Fibroblast of pulmonary artery (primary cell): ENCODE results near the gene PPIP5K2.
"Not testable (repeated sequence)": the region's sequence is repeated elsewhere in the genome, so short reads cannot be mapped to it uniquely, and the experiment has no call there.

Experiments
- DNase-seq: peaks from one replicate; pipeline ENCODE4 v3.0.0-alpha.2; 2010; ENCODE audit warnings: low read depth
- H3K4me3 ChIP-seq: replicated peaks from 2 replicates; pipeline ENCODE4 v1.5.1; 2011; ENCODE audit warnings: low read depth, mild to moderate bottlenecking, control low read depth, low read length, moderate library complexity
- CTCF ChIP-seq: IDR thresholded peaks from 2 replicates; pipeline ENCODE4 v1.5.1; 2011; ENCODE audit warnings: mild to moderate bottlenecking, control low read depth, low read length, inconsistent platforms; ENCODE audit errors: missing control alignments

PPIP5K2 gene

GRCh38 chr5:103166706-103167105 is 46.6 kb downstream of the PPIP5K2 start:
- TF ChIP-seq CTCF, result no peak
- DNase-seq, result no peak

GRCh38 chr5:103174147-103174546 is 54.0 kb downstream of the PPIP5K2 start:
- H3K4me3 ChIP-seq, result no peak overlapping the region
- TF ChIP-seq CTCF, result no peak
- DNase-seq, result peak; percentile 1

More at GRCh38 chr5:103166706-103167105, 46.6 kb downstream of the PPIP5K2 start:
- H3K4me3 ChIP-seq, result no peak overlapping the region

- DNase-seq, result no peak
- H3K4me3 ChIP-seq, result no peak overlapping the region
- no peak for TF ChIP-seq CTCF
Observed at GRCh38 chr5:103177543-103177942, 57.4 kb downstream of the PPIP5K2 start.

- DNase-seq, result peak; percentile 4
Observed at GRCh38 chr5:103178167-103178566, 58.1 kb downstream of the PPIP5K2 start.

GRCh38 chr5:103186152-103186551 is 66.1 kb downstream of the PPIP5K2 start:
- no peak for TF ChIP-seq CTCF
- no peak for DNase-seq
- H3K4me3 ChIP-seq, result no peak overlapping the region

More at GRCh38 chr5:103178167-103178566, 58.1 kb downstream of the PPIP5K2 start:
- TF ChIP-seq CTCF, result no peak
- H3K4me3 ChIP-seq, result no peak overlapping the region

- TF ChIP-seq CTCF, result no peak
- DNase-seq, result no peak
- no peak overlapping the region for H3K4me3 ChIP-seq
Observed at GRCh38 chr5:103188436-103188835, 68.3 kb downstream of the PPIP5K2 start.

GRCh38 chr5:103203226-103203625 is 83.1 kb downstream of the PPIP5K2 start:
- no peak for DNase-seq
- H3K4me3 ChIP-seq, result no peak overlapping the region
- no peak for TF ChIP-seq CTCF

GRCh38 chr5:103204990-103205389 is 84.9 kb downstream of the PPIP5K2 start:
- DNase-seq, H3K4me3 ChIP-seq: not testable (repeated sequence)
